Gastroesophageal sphincter (tissue), 3 donors: ENCODE data around the gene EDDM3A.

Experiments
- CTCF ChIP-seq, 4 experiments: fragments of 200-600 bp in 2 of 4; fragments of 450-650 bp in 2 of 4; sonication (generic) in 1 of 4; IDR thresholded peaks; one replicate each; pipeline ENCODE4 v1.5.1; 2017 to 2019; ENCODE audit warnings: antibody characterized with exemption in 4 of 4, mild to moderate bottlenecking in 2 of 4, moderate library complexity in 2 of 4
- POLR2A ChIP-seq, 2 donors: fragments of 450-650 bp; IDR thresholded peaks; one replicate each; pipeline ENCODE4 v1.6.1; 2017; ENCODE audit warnings: antibody characterized with exemption in 2 of 2, mild to moderate bottlenecking in 2 of 2, moderate library complexity in 1 of 2

GRCh38 chr14:20707622-20708021 lies 38.1 kb upstream of the EDDM3A start:
- TF ChIP-seq CTCF (IDR thresholded peaks at IDR 0.05): no peak
- TF ChIP-seq POLR2A (IDR thresholded peaks at IDR 0.05): no peak
